DOHH2 (cell line): Measurements from ENCODE around the gene SLC30A1.

Experiments
- H3F3A ChIP-seq: fragments of 200-600 bp; sonication (generic), shearing (Covaris generic); 2 replicates; pipeline ENCODE4 v1.6.0; 2016; ENCODE audit warnings: antibody characterized with exemption, mild to moderate bottlenecking; ENCODE audit not compliant: control insufficient read depth, insufficient read depth
- H3K27ac ChIP-seq: fragments of 200-600 bp; sonication (generic); 2 replicates; pipeline ENCODE4 v1.5.1; 2014; ENCODE audit warnings: low read depth, mild to moderate bottlenecking, low read length, moderate library complexity
- H3K27me3 ChIP-seq: fragments of 200-600 bp; sonication (generic); 2 replicates; pipeline ENCODE4 v1.6.1; 2014; ENCODE audit warnings: mild to moderate bottlenecking, low read length, mixed read lengths; ENCODE audit not compliant: control insufficient read depth
- H3K36me3 ChIP-seq: fragments of 200-600 bp; sonication (generic); 2 replicates; pipeline ENCODE4 v1.6.1; 2014; ENCODE audit warnings: mild to moderate bottlenecking, low read length, moderate library complexity, mixed read lengths; ENCODE audit not compliant: control insufficient read depth
- H3K4me1 ChIP-seq: fragments of 200-600 bp; sonication (generic); 2 replicates; pipeline ENCODE4 v1.6.1; 2014; ENCODE audit warnings: mild to moderate bottlenecking, low read length, mixed read lengths; ENCODE audit not compliant: control insufficient read depth
- H3K4me2 ChIP-seq: fragments of 200-600 bp; sonication (generic); 2 replicates; pipeline ENCODE4 v1.6.0; 2014; ENCODE audit warnings: mild to moderate bottlenecking, low read length, moderate library complexity
- H3K4me3 ChIP-seq: fragments of 200-600 bp; sonication (generic); 2 replicates; pipeline ENCODE4 v1.5.1; 2014; ENCODE audit warnings: mild to moderate bottlenecking, low read length, mixed read lengths
- H3K79me2 ChIP-seq: fragments of 200-600 bp; sonication (generic); 2 replicates; pipeline ENCODE4 v1.6.1; 2014; ENCODE audit warnings: mild to moderate bottlenecking, low read length, mixed read lengths; ENCODE audit not compliant: control insufficient read depth
- H3K9me2 ChIP-seq: fragments of 200-600 bp; sonication (generic); replicated peaks from 2 replicates; pipeline ENCODE4 v1.6.1; 2014; ENCODE audit warnings: mild to moderate bottlenecking, low read length, mixed read lengths; ENCODE audit not compliant: control insufficient read depth
- H3K9me3 ChIP-seq: fragments of 200-600 bp; sonication (generic); 2 replicates; pipeline ENCODE4 v1.6.1; 2014; ENCODE audit warnings: antibody characterized with exemption, low read length, mixed read lengths; ENCODE audit not compliant: control insufficient read depth, insufficient read depth
- H4K20me1 ChIP-seq: fragments of 200-600 bp; sonication (generic); 2 replicates; pipeline ENCODE4 v1.6.0; 2014; ENCODE audit warnings: low read depth, mild to moderate bottlenecking, antibody characterized with exemption, low read length, moderate library complexity; ENCODE audit not compliant: control insufficient read depth, insufficient read depth
- EZH2phosphoT487 ChIP-seq: fragments of 200-600 bp; sonication (generic); IDR thresholded peaks from 2 replicates; pipeline ENCODE4 v1.6.1; 2017; ENCODE audit warnings: borderline replicate concordance, mild to moderate bottlenecking, antibody characterized with exemption, low read length, moderate library complexity, mixed read lengths
- TF ChIP-seq, protein P1 (sequence below): fragments of 200-600 bp; sonication (generic); IDR thresholded peaks from one replicate; pipeline ENCODE4 v1.5.1; 2014; ENCODE audit warnings: antibody characterized with exemption, mild to moderate bottlenecking, low read depth, low read length; ENCODE audit not compliant: poor library complexity, severe bottlenecking

The SLC30A1 gene

DNA sequence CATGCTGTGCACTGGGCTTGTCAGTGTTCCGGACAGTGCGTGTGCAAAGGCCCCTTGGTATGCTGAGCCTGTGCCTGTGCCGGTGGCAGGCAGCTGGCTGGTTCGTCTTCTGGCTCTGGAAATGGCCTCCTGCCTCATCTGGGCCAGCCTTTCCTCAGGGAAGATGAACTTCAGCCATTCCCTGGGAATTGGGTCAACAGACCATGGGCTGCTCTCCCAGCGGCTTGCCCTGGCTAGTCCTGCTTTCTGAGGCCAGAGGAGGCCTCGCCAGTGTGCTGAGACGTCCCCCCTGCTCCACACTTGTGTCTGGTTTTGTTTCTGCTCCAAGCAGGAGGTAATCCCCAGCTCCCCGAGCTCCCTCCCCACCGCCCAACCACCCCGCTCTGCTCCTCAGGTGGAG lies 54.4 kb downstream of the SLC30A1 start:
- H3K4me3 ChIP-seq = no peak overlapping the region
- TF ChIP-seq, protein P1, sequence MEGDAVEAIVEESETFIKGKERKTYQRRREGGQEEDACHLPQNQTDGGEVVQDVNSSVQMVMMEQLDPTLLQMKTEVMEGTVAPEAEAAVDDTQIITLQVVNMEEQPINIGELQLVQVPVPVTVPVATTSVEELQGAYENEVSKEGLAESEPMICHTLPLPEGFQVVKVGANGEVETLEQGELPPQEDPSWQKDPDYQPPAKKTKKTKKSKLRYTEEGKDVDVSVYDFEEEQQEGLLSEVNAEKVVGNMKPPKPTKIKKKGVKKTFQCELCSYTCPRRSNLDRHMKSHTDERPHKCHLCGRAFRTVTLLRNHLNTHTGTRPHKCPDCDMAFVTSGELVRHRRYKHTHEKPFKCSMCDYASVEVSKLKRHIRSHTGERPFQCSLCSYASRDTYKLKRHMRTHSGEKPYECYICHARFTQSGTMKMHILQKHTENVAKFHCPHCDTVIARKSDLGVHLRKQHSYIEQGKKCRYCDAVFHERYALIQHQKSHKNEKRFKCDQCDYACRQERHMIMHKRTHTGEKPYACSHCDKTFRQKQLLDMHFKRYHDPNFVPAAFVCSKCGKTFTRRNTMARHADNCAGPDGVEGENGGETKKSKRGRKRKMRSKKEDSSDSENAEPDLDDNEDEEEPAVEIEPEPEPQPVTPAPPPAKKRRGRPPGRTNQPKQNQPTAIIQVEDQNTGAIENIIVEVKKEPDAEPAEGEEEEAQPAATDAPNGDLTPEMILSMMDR = no peak
- TF ChIP-seq EZH2phosphoT487 = no peak
- H3K9me2 ChIP-seq = no peaks in the 10 kb centered on the region
- no peak overlapping the region for H3K27ac ChIP-seq
- H4K20me1 ChIP-seq = no peaks in the 10 kb centered on the region
- H3K27me3 ChIP-seq = peaks cover 9% of the 10 kb centered on the region
- no peaks in the 10 kb centered on the region for H3K36me3 ChIP-seq
- no peaks in the 10 kb centered on the region for H3K79me2 ChIP-seq
- H3F3A ChIP-seq = no peaks in the 10 kb centered on the region
- H3K4me2 ChIP-seq = no peak overlapping the region
- no peaks in the 10 kb centered on the region for H3K9me3 ChIP-seq
- H3K4me1 ChIP-seq = no peaks in the 10 kb centered on the region

DNA sequence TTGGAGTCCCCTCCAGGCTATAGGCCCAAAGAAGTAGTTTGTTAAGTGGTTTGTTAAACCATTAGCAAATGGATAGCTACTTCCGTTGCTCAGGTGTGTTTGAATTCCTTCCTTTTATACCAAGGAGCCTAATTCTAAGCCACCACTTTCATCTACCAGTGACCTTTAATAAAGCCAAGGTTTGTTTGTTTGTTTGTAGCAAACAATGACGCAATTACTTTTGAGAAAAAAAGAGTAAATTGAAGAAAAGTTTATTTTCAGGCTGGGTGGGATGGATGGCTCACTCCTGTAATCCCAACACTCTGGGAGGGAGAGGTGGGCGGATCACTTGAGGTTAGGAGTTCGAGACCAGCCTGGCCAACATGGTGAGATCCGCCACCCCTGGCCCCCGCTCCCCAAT lies 56.2 kb downstream of the SLC30A1 start:
- Histone ChIP-seq H3K27me3 (peaks cover 10% of the 10 kb centered on the region), H3K4me2 (no peak overlapping the region), H3F3A (no peaks in the 10 kb centered on the region), H3K4me3 (no peak overlapping the region), H4K20me1 (no peaks in the 10 kb centered on the region), H3K79me2 (no peaks in the 10 kb centered on the region), H3K9me3 (no peaks in the 10 kb centered on the region), H3K36me3 (no peaks in the 10 kb centered on the region), H3K4me1 (0 out of 2 replicates have a peak, but pooled peaks cover 3% of the 10 kb centered on the region), H3K9me2 (no peaks in the 10 kb centered on the region), H3K27ac (no peak overlapping the region)
- no peak for TF ChIP-seq EZH2phosphoT487
- TF ChIP-seq, protein P1 = no peak
